Mammary epithelial cell (primary cell): Measurements from ENCODE around the gene VPS37D.

Experiments
- CTCF ChIP-seq, 2 donors: IDR thresholded peaks in 1 of 2; conservative IDR thresholded peaks in 1 of 2; 2 replicates each; pipeline ENCODE4 v1.5.1; 2011 to 2012; ENCODE audit warnings: inconsistent platforms in 2 of 2, low read length in 2 of 2, mild to moderate bottlenecking in 2 of 2, control low read depth in 1 of 2, low read depth in 1 of 2; ENCODE audit not compliant: insufficient read depth in 1 of 2; ENCODE audit errors: extremely low read depth in 1 of 2
- EZH2 ChIP-seq: IDR thresholded peaks from 2 replicates; pipeline ENCODE4 v1.6.1; 2012; ENCODE audit warnings: low read length, inconsistent platforms, borderline replicate concordance

GRCh38 chr7:73671322-73671661 is 3.7 kb downstream of the VPS37D start:
- TF ChIP-seq CTCF (conservative IDR thresholded peaks at IDR 0.05 in 1 of 2, IDR thresholded peaks at IDR 0.05 in 1 of 2; ENCODE audit: extremely low read depth in 1 of 2, insufficient read depth in 1 of 2, low read depth in 1 of 2, low read length in 2 of 2) = no peak
- TF ChIP-seq EZH2 = no peak
